RWPE1 (cell line): ENCODE data around the gene NT5C3B.

Experiments used
- CTCF ChIA-PET: fragments of 350-600 bp; sonication (Branson Sonifier 250); formaldehyde crosslinking; extraction: SDS; loops from one replicate; lab custom pipeline; 2021; lab: Yijun Ruan, JAX
- POLR2A ChIA-PET: fragments of 400-600 bp; formaldehyde crosslinking; extraction: SDS; loops from one replicate; lab custom pipeline; 2020; ENCODE audit warnings: antibody characterized with exemption; ENCODE audit not compliant: low non-redundant PET; lab: Yijun Ruan, JAX
- DNase-seq: peaks from one replicate; pipeline ENCODE4 v3.0.0; 2012; ENCODE audit warnings: low spot score
- H3K27ac ChIP-seq: fragments of 450-650 bp; 2 replicates; pipeline ENCODE4 v1.5.1; 2017
- CTCF ChIP-seq: fragments of 450-650 bp; conservative IDR thresholded peaks from 2 replicates; pipeline ENCODE4 v1.5.1; 2017; ENCODE audit warnings: low read depth, mild to moderate bottlenecking

NT5C3B gene

GRCh38 chr17:41794540-41794975 is 41.5 kb downstream of the NT5C3B start:
- TF ChIP-seq CTCF, result no peak
- DNase-seq, result no peak
- CTCF ChIA-PET, result interaction anchor here (0.6 kb wide), 1 partner anchor 17 kb away, joined by 3 read pairs; no protein-coding TSS in a partner anchor
- POLR2A ChIA-PET, result interaction anchor here (0.6 to 0.7 kb wide), 3 partner anchors 71 to 174 kb away, joined by 3 to 4 read pairs (median 4); no protein-coding TSS in a partner anchor
- peak overlapping the region; percentile 100 for H3K27ac ChIP-seq

- peak overlapping the region; percentile 100 for H3K27ac ChIP-seq
- ChIA-PET CTCF (interaction anchor here (1.0 kb wide), 1 partner anchor 7 kb away, joined by 4 read pairs; no protein-coding TSS in a partner anchor), POLR2A (interaction anchor here (0.6 to 1.3 kb wide), 3 partner anchors 13 to 81 kb away, joined by 3 to 4 read pairs (median 4); no protein-coding TSS in a partner anchor)
- no peak for DNase-seq
- no peak for TF ChIP-seq CTCF
Observed at GRCh38 chr17:41793784-41794539, 42.1 kb downstream of the NT5C3B start.

- CTCF ChIA-PET, result interaction anchor here (1.0 kb wide), 1 partner anchor 8 kb away, joined by 4 read pairs; no protein-coding TSS in a partner anchor
- DNase-seq, result peak; percentile 56
- H3K27ac ChIP-seq, result peak overlapping the region; percentile 100
- POLR2A ChIA-PET, result interaction anchor here (1.0 to 1.3 kb wide), 2 partner anchors 8 to 12 kb away, joined by 3 to 4 read pairs; no protein-coding TSS in a partner anchor
- TF ChIP-seq CTCF, result no peak
Observed at GRCh38 chr17:41792845-41793783, 42.9 kb downstream of the NT5C3B start.

- DNase-seq, result no peak
- peak overlapping the region; percentile 97 for H3K27ac ChIP-seq
- TF ChIP-seq CTCF, result no peak
- ChIA-PET CTCF (interaction anchor here (0.5 to 2.9 kb wide), 4 partner anchors 14 to 52 kb away, joined by 4 to 51 read pairs (median 6); partner anchors contain the start of gene P3H4), POLR2A (interaction anchor here (0.6 to 4.1 kb wide), 10 partner anchors 9 to 1860 kb away, joined by 3 to 90 read pairs (median 4); partner anchors contain the start of genes HAP1, LRRC3C, ORMDL3 and P3H4)
Observed at GRCh38 chr17:41787021-41787418, 49.0 kb downstream of the NT5C3B start.

DNA sequence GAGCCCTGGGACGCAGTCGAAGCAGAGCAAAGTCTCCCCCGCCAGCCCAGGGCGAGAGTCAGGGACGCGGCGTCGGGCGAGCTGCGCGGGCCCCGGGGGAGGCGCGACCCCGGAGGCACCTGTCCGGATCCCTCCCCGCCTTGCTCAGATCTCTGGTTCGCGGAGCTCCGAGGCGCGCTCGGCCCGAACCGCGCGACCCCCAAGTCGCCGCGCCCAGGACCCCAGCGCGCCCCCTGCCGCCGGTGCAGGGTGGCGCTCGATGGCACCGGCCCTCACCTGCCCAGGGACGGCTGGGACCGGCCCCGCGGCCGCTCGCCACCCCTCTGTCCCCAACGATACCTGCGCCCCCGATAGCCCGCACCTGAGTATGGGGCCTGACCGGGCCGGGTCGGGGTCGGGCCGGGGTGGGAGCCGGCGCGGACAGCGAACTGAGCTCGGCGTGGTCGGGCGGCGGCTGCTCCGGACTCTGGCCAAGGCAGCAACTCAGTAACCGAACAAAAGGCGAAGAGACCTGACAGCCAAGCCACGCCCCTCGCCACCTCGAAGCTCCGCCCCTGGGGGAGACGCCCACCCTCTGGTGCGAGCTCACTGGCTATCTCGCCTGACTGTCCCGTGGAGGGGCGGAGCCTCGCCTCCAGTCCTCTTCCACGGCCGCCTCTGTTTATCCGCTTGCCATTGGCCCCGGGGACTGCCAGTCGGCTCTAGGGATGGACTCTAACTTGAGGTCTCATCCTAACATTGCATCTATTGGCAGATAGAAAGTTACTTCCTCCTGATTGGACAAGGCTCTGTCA is 49.6 kb downstream of the NT5C3B start, which contains the start of gene JUP:
TSS of gene JUP (minus strand) at position 485 of the 794 bp plus-strand sequence. CDS start 14,857 bp downstream, outside the sequence.
- TF ChIP-seq CTCF, result peak; percentile 76
- CTCF ChIA-PET, result interaction anchor here (0.5 to 2.9 kb wide), 11 partner anchors 9 to 51 kb away, joined by 3 to 51 read pairs (median 4); partner anchors contain the start of gene P3H4
- peak within 1 kb of the TSS; percentile 100 for H3K27ac ChIP-seq
- peak; percentile 99 for DNase-seq
- POLR2A ChIA-PET, result interaction anchor here (0.6 to 4.1 kb wide), 10 partner anchors 9 to 52 kb away, joined by 3 to 90 read pairs (median 4); partner anchors contain the start of genes HAP1 and P3H4
